Osteocyte (in vitro differentiated cells): ENCODE data around the gene FBXO11. TPM values are rescaled to one million over a fixed set of nuclear protein-coding genes. Genes with fewer than 3 reads are reported as not detected.

Source experiments
- DNase-seq: peaks from one replicate; pipeline ENCODE4 v3.0.0; 2021; ENCODE audit warnings: mixed read lengths; ENCODE audit not compliant: unreplicated experiment; ENCODE audit errors: extremely low spot score
- H3K27ac Mint-ChIP-seq: one replicate; pipeline ENCODE4 v1.8.0; 2021; ENCODE audit warnings: mild to moderate bottlenecking, mixed read lengths; ENCODE audit not compliant: unreplicated experiment
- H3K27me3 Mint-ChIP-seq: one replicate; pipeline ENCODE4 v1.8.0; 2021; ENCODE audit warnings: mixed read lengths; ENCODE audit not compliant: unreplicated experiment
- H3K36me3 Mint-ChIP-seq: one replicate; pipeline ENCODE4 v1.8.0; 2021; ENCODE audit warnings: mixed read lengths; ENCODE audit not compliant: unreplicated experiment
- H3K4me1 Mint-ChIP-seq: one replicate; pipeline ENCODE4 v1.8.0; 2021; ENCODE audit warnings: mixed read lengths; ENCODE audit not compliant: unreplicated experiment
- H3K4me3 Mint-ChIP-seq: one replicate; pipeline ENCODE4 v1.8.0; 2021; ENCODE audit warnings: mild to moderate bottlenecking, moderate library complexity, mixed read lengths; ENCODE audit not compliant: unreplicated experiment
- H3K9me3 Mint-ChIP-seq: one replicate; pipeline ENCODE4 v1.8.0; 2021; ENCODE audit warnings: mixed read lengths; ENCODE audit not compliant: unreplicated experiment
- CTCF ChIP-seq: fragments of 200-600 bp; sonication (generic); IDR thresholded peaks from 2 replicates; pipeline ENCODE4 v1.5.0; 2021; ENCODE audit warnings: antibody characterized with exemption, mild to moderate bottlenecking, moderate library complexity
- total RNA-seq: library from RNA; stranded (reverse); gene quantifications from 2 replicates; pipeline ENCODE4 v1.2.1, GENCODE V29; 2021

The FBXO11 gene
- total RNA-seq, 1 donor from 2014 or later, result 70.6 TPM

DNA sequence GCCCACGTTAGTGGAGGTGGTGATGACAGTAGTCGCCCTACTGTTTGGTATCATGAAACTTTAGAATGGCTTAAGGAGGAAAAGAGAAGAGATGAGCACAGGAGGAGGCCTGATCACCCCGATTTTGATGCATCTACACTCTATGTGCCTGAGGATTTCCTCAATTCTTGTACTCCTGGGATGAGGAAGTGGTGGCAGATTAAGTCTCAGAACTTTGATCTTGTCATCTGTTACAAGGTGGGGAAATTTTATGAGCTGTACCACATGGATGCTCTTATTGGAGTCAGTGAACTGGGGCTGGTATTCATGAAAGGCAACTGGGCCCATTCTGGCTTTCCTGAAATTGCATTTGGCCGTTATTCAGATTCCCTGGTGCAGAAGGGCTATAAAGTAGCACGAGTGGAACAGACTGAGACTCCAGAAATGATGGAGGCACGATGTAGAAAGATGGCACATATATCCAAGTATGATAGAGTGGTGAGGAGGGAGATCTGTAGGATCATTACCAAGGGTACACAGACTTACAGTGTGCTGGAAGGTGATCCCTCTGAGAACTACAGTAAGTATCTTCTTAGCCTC lies 107.2 kb downstream of the FBXO11 start:
- peak; percentile 17 for DNase-seq
- Mint-ChIP-seq H3K36me3 (peaks cover 80% of the 10 kb centered on the region), H3K27me3 (no peaks in the 10 kb centered on the region), H3K27ac (no peak overlapping the region), H3K4me1 (no peaks in the 10 kb centered on the region), H3K9me3 (peaks cover 7% of the 10 kb centered on the region), H3K4me3 (no peak overlapping the region)
- no peak for TF ChIP-seq CTCF

DNA sequence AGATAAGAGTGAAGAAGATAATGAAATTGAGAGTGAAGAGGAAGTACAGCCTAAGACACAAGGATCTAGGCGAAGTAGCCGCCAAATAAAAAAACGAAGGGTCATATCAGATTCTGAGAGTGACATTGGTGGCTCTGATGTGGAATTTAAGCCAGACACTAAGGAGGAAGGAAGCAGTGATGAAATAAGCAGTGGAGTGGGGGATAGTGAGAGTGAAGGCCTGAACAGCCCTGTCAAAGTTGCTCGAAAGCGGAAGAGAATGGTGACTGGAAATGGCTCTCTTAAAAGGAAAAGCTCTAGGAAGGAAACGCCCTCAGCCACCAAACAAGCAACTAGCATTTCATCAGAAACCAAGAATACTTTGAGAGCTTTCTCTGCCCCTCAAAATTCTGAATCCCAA lies 107.7 kb downstream of the FBXO11 start:
- H3K27ac Mint-ChIP-seq, result no peak overlapping the region
- DNase-seq, result no peak
- no peaks in the 10 kb centered on the region for H3K27me3 Mint-ChIP-seq
- peaks cover 75% of the 10 kb centered on the region for H3K36me3 Mint-ChIP-seq
- no peaks in the 10 kb centered on the region for H3K4me1 Mint-ChIP-seq
- H3K4me3 Mint-ChIP-seq, result no peak overlapping the region
- no peak for TF ChIP-seq CTCF
- H3K9me3 Mint-ChIP-seq, result peaks cover 7% of the 10 kb centered on the region

- H3K9me3 Mint-ChIP-seq, result no peaks in the 10 kb centered on the region
- TF ChIP-seq CTCF, result no peak
- no peak for DNase-seq
- H3K27me3 Mint-ChIP-seq, result no peaks in the 10 kb centered on the region
- no peaks in the 10 kb centered on the region for H3K4me1 Mint-ChIP-seq
- H3K36me3 Mint-ChIP-seq, result peaks cover 58% of the 10 kb centered on the region
- H3K4me3 Mint-ChIP-seq, result no peak overlapping the region
- no peak overlapping the region for H3K27ac Mint-ChIP-seq
Measured at GRCh38 chr2:47796090-47796697, 110.1 kb downstream of the FBXO11 start.

- Mint-ChIP-seq H3K4me3 (no peak overlapping the region), H3K27me3 (no peaks in the 10 kb centered on the region), H3K36me3 (no peaks in the 10 kb centered on the region), H3K4me1 (peaks cover 22% of the 10 kb centered on the region), H3K9me3 (no peaks in the 10 kb centered on the region), H3K27ac (peak overlapping the region; percentile 15)
- no peak for DNase-seq
- TF ChIP-seq CTCF, result no peak
Measured at GRCh38 chr2:47785986-47786385, 120.3 kb downstream of the FBXO11 start.

- Mint-ChIP-seq H3K27ac (peak overlapping the region; percentile 90), H3K36me3 (no peaks in the 10 kb centered on the region), H3K4me1 (peaks cover 17% of the 10 kb centered on the region), H3K27me3 (no peaks in the 10 kb centered on the region), H3K9me3 (no peaks in the 10 kb centered on the region), H3K4me3 (peak overlapping the region; percentile 90)
- DNase-seq, result no peak
- no peak for TF ChIP-seq CTCF
Measured at GRCh38 chr2:47784352-47784851, 121.9 kb downstream of the FBXO11 start.
